ENCODE measurements around the gene B4GALT5.
A peak's percentile ranks its signal among the peaks of the same experiment; 100 is the strongest.
"Not testable (repeated sequence)": the region's sequence is repeated elsewhere in the genome, so short reads cannot be mapped to it uniquely, and the experiment has no call there.

The B4GALT5 gene

DNA sequence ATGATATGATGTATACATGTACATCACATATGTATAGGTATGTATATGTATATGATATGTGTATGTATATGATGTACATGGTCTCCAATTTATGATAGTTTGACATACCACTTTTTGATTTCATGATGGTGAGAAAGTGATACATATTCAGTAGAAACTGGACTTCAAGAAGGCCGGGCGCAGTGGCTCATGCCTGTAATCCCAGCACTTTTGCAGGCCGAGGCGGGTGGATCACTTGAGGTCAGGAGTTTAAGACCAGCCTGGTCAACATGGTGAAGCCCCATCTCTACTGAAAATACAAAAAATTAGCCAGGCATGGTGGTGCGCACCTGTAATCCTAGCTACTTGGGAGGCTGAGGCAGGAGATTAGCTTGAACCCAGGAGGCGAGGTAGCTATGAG, 10.1 kb upstream of the B4GALT5 start:
- not testable (repeated sequence) for H2BK15ac ChIP-seq (replicated peaks; ENCODE audit: low read depth); H3K56ac ChIP-seq (ENCODE audit: low read length); H3K79me2 ChIP-seq (ENCODE audit: control insufficient read depth, insufficient read depth, low read length); H2BK5ac ChIP-seq (ENCODE audit: low read length); H3K4me1 ChIP-seq (ENCODE audit: control insufficient read depth, low read depth, low read length); H3K36me3 ChIP-seq (ENCODE audit: control insufficient read depth, insufficient read depth, low read length); H3K4ac ChIP-seq (ENCODE audit: low read depth, low read length); H3K27me3 ChIP-seq (ENCODE audit: insufficient read depth, low read length, poor library complexity); H3K79me1 ChIP-seq (ENCODE audit: low read length); H3K23ac ChIP-seq (ENCODE audit: low read length); H3K9ac ChIP-seq (ENCODE audit: low read length); H4K8ac ChIP-seq (ENCODE audit: low read depth, low read length); H2BK120ac ChIP-seq (ENCODE audit: low read depth, low read length); H3K4me2 ChIP-seq (ENCODE audit: low read length); H4K5ac ChIP-seq (ENCODE audit: low read length); H3K27ac ChIP-seq (ENCODE audit: low read depth, low read length); H3K4me3 ChIP-seq (ENCODE audit: low read length); H2AK5ac ChIP-seq (ENCODE audit: low read length); DNase-seq; H3K18ac ChIP-seq (ENCODE audit: low read length)
- WGBS (ENCODE audit: extremely low coverage, insufficient coverage, low lambda C conversion rate): no CpG with 5 or more reads among the region's 6 CpGs

DNA sequence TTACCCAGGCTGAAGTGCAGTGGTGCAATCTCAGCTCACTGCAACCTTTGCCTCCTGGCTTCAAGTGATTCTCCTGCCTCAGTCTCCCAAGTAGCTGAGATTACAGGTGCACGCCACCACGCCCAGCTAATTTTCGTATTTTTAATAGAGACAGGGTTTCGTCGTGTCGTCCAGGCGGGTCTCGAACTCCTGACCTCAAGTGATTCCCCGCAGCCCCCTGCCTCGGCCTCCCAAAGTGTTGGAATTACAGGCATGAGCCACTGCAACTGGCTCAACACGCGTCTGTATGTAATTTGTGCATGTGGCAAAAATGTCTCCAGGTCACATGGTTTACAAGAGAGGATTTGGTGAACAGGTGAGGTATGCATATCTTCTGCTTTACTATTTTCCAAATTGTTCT, 7.6 kb upstream of the B4GALT5 start:
- H3K23ac ChIP-seq (ENCODE audit: low read length); H3K56ac ChIP-seq (ENCODE audit: low read length); H3K4ac ChIP-seq (ENCODE audit: low read depth, low read length); H3K27me3 ChIP-seq (ENCODE audit: insufficient read depth, low read length, poor library complexity); H3K4me1 ChIP-seq (ENCODE audit: control insufficient read depth, low read depth, low read length); H3K79me1 ChIP-seq (ENCODE audit: low read length); H2BK120ac ChIP-seq (ENCODE audit: low read depth, low read length); H3K18ac ChIP-seq (ENCODE audit: low read length); H3K9ac ChIP-seq (ENCODE audit: low read length); H2BK15ac ChIP-seq (replicated peaks; ENCODE audit: low read depth); H2AK5ac ChIP-seq (ENCODE audit: low read length); H4K8ac ChIP-seq (ENCODE audit: low read depth, low read length); H4K5ac ChIP-seq (ENCODE audit: low read length); H3K79me2 ChIP-seq (ENCODE audit: control insufficient read depth, insufficient read depth, low read length); H2BK5ac ChIP-seq (ENCODE audit: low read length); H3K4me3 ChIP-seq (ENCODE audit: low read length); DNase-seq; H3K27ac ChIP-seq (ENCODE audit: low read depth, low read length); H3K4me2 ChIP-seq (ENCODE audit: low read length); H3K36me3 ChIP-seq (ENCODE audit: control insufficient read depth, insufficient read depth, low read length): not testable (repeated sequence)
- no CpG with 5 or more reads among the region's 12 CpGs for WGBS (ENCODE audit: extremely low coverage, insufficient coverage, low lambda C conversion rate)

DNA sequence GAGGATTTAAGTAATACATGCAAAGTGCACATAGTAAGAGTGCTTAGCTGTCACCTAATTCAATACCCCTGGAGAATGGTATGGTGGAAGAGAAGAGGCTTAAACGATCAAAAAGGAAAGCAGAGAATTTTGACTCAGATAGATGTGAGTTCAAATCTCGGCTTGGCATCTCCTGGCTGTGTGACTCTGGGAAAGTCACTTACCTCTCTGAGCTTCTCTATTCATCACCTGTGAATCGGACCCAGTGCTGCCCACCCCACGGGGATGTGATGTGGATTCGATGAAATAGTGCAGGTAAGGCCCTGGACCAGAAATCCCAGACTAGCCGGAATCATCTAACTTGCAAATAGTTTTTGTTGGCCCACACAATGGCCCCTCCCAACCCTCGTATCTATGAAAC, 1.8 kb upstream of the B4GALT5 start:
- WGBS (ENCODE audit: extremely low coverage, insufficient coverage, low lambda C conversion rate): no CpG with 5 or more reads among the region's 7 CpGs
- DNase-seq: no peak
- H4K5ac ChIP-seq (ENCODE audit: low read length): no peak overlapping the region
- no peaks in the 10 kb centered on the region for H3K27me3 ChIP-seq (ENCODE audit: insufficient read depth, low read length, poor library complexity)
- H3K18ac ChIP-seq (ENCODE audit: low read length): no peak overlapping the region
- no peak overlapping the region for H2AK5ac ChIP-seq (ENCODE audit: low read length)
- no peak overlapping the region for H2BK5ac ChIP-seq (ENCODE audit: low read length)
- H2BK15ac ChIP-seq (replicated peaks; ENCODE audit: low read depth): no peak overlapping the region
- no peak overlapping the region for H3K56ac ChIP-seq (ENCODE audit: low read length)
- peaks cover 28% of the 10 kb centered on the region for H3K79me2 ChIP-seq (ENCODE audit: control insufficient read depth, insufficient read depth, low read length)
- H4K8ac ChIP-seq (ENCODE audit: low read depth, low read length): no peak overlapping the region
- no peaks in the 10 kb centered on the region for H3K79me1 ChIP-seq (ENCODE audit: low read length)
- H3K23ac ChIP-seq (ENCODE audit: low read length): no peak overlapping the region
- no peak overlapping the region for H3K4me2 ChIP-seq (ENCODE audit: low read length)
- no peak overlapping the region for H2BK120ac ChIP-seq (ENCODE audit: low read depth, low read length)
- no peak overlapping the region for H3K27ac ChIP-seq (ENCODE audit: low read depth, low read length)
- no peaks in the 10 kb centered on the region for H3K36me3 ChIP-seq (ENCODE audit: control insufficient read depth, insufficient read depth, low read length)
- no peak overlapping the region for H3K4me3 ChIP-seq (ENCODE audit: low read length)
- H3K9ac ChIP-seq (ENCODE audit: low read length): no peak overlapping the region
- no peak overlapping the region for H3K4ac ChIP-seq (ENCODE audit: low read depth, low read length)
- H3K4me1 ChIP-seq (ENCODE audit: control insufficient read depth, low read depth, low read length): no peaks in the 10 kb centered on the region

DNA sequence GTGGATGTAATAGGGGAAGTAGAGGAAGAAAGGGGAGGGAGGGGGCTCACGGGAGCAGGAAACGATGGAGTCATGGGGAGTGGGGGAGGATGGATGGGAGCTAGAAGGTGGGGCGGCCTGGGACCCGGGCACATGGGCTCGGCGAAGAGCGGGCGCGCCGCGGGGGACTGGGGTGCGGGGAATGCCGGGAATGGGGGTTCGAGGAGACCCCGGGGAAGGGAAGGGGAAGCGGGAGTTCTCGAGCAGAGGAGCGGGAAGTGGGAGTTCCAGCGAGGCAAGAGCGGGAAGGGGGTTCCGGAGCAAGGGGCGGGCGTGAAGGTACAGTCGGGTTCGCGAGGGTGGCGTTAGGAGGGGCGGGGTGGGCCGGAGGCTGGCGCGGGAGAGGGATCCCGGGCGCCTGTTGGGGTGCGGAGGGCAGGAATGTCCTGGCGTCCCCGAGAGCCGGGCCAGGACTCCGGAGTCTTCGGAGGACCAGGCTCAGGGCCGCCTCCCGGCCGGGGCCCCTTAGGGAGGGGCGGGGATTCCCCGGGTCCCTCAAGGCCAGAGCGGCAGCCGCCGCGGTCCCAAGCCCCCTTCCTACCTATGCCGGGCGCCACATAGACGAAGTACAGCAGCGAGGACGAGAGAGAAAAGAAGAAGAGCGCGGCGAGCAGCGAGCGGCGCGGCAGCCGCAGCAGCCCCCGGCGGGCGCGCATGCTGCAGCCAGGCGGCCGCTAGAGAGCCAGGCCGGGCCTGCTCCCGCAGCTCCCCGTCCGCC, 504 bp downstream of the B4GALT5 start:
- Histone ChIP-seq H3K56ac (ENCODE audit: low read length) (peak overlapping the region; percentile 89), H3K27me3 (ENCODE audit: insufficient read depth, low read length, poor library complexity) (no peaks in the 10 kb centered on the region), H2BK15ac (replicated peaks; ENCODE audit: low read depth) (no peak overlapping the region), H2BK120ac (ENCODE audit: low read depth, low read length) (peak overlapping the region; percentile 74), H3K79me2 (ENCODE audit: control insufficient read depth, insufficient read depth, low read length) (peaks cover 46% of the 10 kb centered on the region), H3K79me1 (ENCODE audit: low read length) (no peaks in the 10 kb centered on the region), H3K23ac (ENCODE audit: low read length) (no peak overlapping the region), H3K36me3 (ENCODE audit: control insufficient read depth, insufficient read depth, low read length) (no peaks in the 10 kb centered on the region), H2BK5ac (ENCODE audit: low read length) (peak overlapping the region; percentile 23), H4K5ac (ENCODE audit: low read length) (no peak overlapping the region), H3K27ac (ENCODE audit: low read depth, low read length) (peak overlapping the region; percentile 77), H3K4me1 (ENCODE audit: control insufficient read depth, low read depth, low read length) (no peaks in the 10 kb centered on the region), H4K8ac (ENCODE audit: low read depth, low read length) (no peak overlapping the region), H3K18ac (ENCODE audit: low read length) (peak overlapping the region; percentile 89), H3K4me3 (ENCODE audit: low read length) (peak overlapping the region; percentile 70), H3K4me2 (ENCODE audit: low read length) (peak overlapping the region; percentile 70), H3K9ac (ENCODE audit: low read length) (peak overlapping the region; percentile 82), H3K4ac (ENCODE audit: low read depth, low read length) (peak overlapping the region; percentile 5), H2AK5ac (ENCODE audit: low read length) (no peak overlapping the region)
- no CpG with 5 or more reads among the region's 71 CpGs for WGBS (ENCODE audit: extremely low coverage, insufficient coverage, low lambda C conversion rate)
- DNase-seq: peak; percentile 60

DNA sequence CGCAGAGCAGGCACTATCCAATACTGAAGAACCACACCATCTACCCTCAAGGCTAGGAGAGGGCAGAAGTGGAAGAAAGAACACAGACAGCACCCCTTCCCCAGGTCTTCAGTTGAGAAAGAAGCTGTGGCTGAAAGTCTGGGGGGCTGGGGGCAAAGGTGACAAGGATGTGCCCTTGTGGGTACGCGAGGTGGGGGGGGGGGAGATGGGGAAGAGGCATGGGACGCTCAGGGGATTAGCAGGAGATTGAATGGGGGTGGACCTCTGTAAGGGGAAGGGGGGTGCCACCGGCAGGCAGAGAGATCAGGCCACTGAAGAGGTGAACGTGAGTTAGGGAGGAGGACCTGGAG, 1.1 kb downstream of the B4GALT5 start:
- Histone ChIP-seq H3K4ac (ENCODE audit: low read depth, low read length) (peak overlapping the region; percentile 22), H4K5ac (ENCODE audit: low read length) (no peak overlapping the region), H3K27ac (ENCODE audit: low read depth, low read length) (no peak overlapping the region), H2BK120ac (ENCODE audit: low read depth, low read length) (no peak overlapping the region), H3K36me3 (ENCODE audit: control insufficient read depth, insufficient read depth, low read length) (no peaks in the 10 kb centered on the region), H3K79me1 (ENCODE audit: low read length) (no peaks in the 10 kb centered on the region), H3K27me3 (ENCODE audit: insufficient read depth, low read length, poor library complexity) (no peaks in the 10 kb centered on the region), H3K4me1 (ENCODE audit: control insufficient read depth, low read depth, low read length) (no peaks in the 10 kb centered on the region), H3K79me2 (ENCODE audit: control insufficient read depth, insufficient read depth, low read length) (peaks cover 47% of the 10 kb centered on the region), H4K8ac (ENCODE audit: low read depth, low read length) (no peak overlapping the region), H3K4me3 (ENCODE audit: low read length) (peak overlapping the region; percentile 70), H2AK5ac (ENCODE audit: low read length) (no peak overlapping the region), H2BK5ac (ENCODE audit: low read length) (no peak overlapping the region), H3K18ac (ENCODE audit: low read length) (peak overlapping the region; percentile 89), H3K9ac (ENCODE audit: low read length) (peak overlapping the region; percentile 82), H3K4me2 (ENCODE audit: low read length) (peak overlapping the region; percentile 70), H2BK15ac (replicated peaks; ENCODE audit: low read depth) (no peak overlapping the region), H3K56ac (ENCODE audit: low read length) (peak overlapping the region; percentile 89), H3K23ac (ENCODE audit: low read length) (no peak overlapping the region)
- no peak for DNase-seq
- no CpG with 5 or more reads among the region's 6 CpGs for whole genome bisulfite sequencing (ENCODE audit: extremely low coverage, insufficient coverage, low lambda C conversion rate)

DNA sequence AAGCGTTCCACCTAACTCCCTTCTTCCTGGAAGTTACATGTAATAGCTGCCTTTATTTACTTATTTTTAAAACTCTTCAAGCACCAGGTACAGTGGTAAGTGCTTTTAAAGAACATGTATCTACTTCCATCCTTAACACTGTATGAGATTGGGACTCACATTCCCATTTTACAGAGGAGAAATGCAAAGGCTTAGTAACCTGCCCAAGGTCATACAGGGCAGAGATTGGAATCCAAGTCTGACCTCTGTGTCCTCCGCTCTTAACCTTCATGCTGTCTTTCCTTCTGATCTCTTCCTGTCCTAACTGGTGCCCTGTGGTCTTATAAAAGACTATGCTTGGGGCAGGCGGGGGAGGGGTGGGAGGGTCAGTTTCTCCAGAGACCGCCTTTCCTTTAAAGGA, 1.6 kb downstream of the B4GALT5 start:
- H3K4me1 ChIP-seq (ENCODE audit: control insufficient read depth, low read depth, low read length): no peaks in the 10 kb centered on the region
- no peak overlapping the region for H3K27ac ChIP-seq (ENCODE audit: low read depth, low read length)
- H3K4ac ChIP-seq (ENCODE audit: low read depth, low read length): no peak overlapping the region
- no peak overlapping the region for H4K5ac ChIP-seq (ENCODE audit: low read length)
- no peak overlapping the region for H2AK5ac ChIP-seq (ENCODE audit: low read length)
- peak overlapping the region; percentile 82 for H3K9ac ChIP-seq (ENCODE audit: low read length)
- no peaks in the 10 kb centered on the region for H3K79me1 ChIP-seq (ENCODE audit: low read length)
- H3K4me2 ChIP-seq (ENCODE audit: low read length): peak overlapping the region; percentile 70
- H3K27me3 ChIP-seq (ENCODE audit: insufficient read depth, low read length, poor library complexity): no peaks in the 10 kb centered on the region
- H3K56ac ChIP-seq (ENCODE audit: low read length): peak overlapping the region; percentile 89
- no peak for DNase-seq
- no peak overlapping the region for H4K8ac ChIP-seq (ENCODE audit: low read depth, low read length)
- H3K23ac ChIP-seq (ENCODE audit: low read length): no peak overlapping the region
- H2BK5ac ChIP-seq (ENCODE audit: low read length): no peak overlapping the region
- H3K18ac ChIP-seq (ENCODE audit: low read length): no peak overlapping the region
- H3K79me2 ChIP-seq (ENCODE audit: control insufficient read depth, insufficient read depth, low read length): peaks cover 52% of the 10 kb centered on the region
- H2BK15ac ChIP-seq (replicated peaks; ENCODE audit: low read depth): no peak overlapping the region
- H3K4me3 ChIP-seq (ENCODE audit: low read length): no peak overlapping the region
- no peaks in the 10 kb centered on the region for H3K36me3 ChIP-seq (ENCODE audit: control insufficient read depth, insufficient read depth, low read length)
- H2BK120ac ChIP-seq (ENCODE audit: low read depth, low read length): no peak overlapping the region
- WGBS (ENCODE audit: extremely low coverage, insufficient coverage, low lambda C conversion rate): no CpG with 5 or more reads among the region's 4 CpGs

All from mesendoderm (in vitro differentiated cells).